Loucy (cell line): ENCODE data around the gene SUN5.

ENCODE experiments used
- CTCF ChIP-seq: fragments of 200-600 bp; sonication (generic); conservative IDR thresholded peaks from 2 replicates; pipeline ENCODE4 v1.5.1; 2014; ENCODE audit warnings: mild to moderate bottlenecking, antibody characterized with exemption, low read length
- EZH2phosphoT487 ChIP-seq: fragments of 200-600 bp; IDR thresholded peaks from 2 replicates; pipeline ENCODE4 v1.6.1; 2018; ENCODE audit warnings: antibody characterized with exemption, mild to moderate bottlenecking, moderate library complexity, borderline replicate concordance

- TF ChIP-seq CTCF (no peak), EZH2phosphoT487 (no peak)
Observed at GRCh38 chr20:33019465-33020277, 15.4 kb upstream of the SUN5 start.
